GM21619 (cell line): Measurements from ENCODE around the gene MTG1.
"Not testable (repeated sequence)": the region's sequence is repeated elsewhere in the genome, so short reads cannot be mapped to it uniquely, and the experiment has no call there.

ENCODE experiments used
- ATAC-seq: cut with Tn5 transposase; IDR thresholded peaks from one replicate; pipeline ENCODE4 v1.9.1; 2021; ENCODE audit not compliant: unreplicated experiment

MTG1 gene

GRCh38 chr10:133358925-133359310 lies 35.0 kb upstream of the MTG1 start:
- ATAC-seq = no peak

- no peak for ATAC-seq
These were observed 34.4 kb upstream of the MTG1 start for GRCh38 chr10:133359554-133359971.

GRCh38 chr10:133359972-133360610 lies 33.9 kb upstream of the MTG1 start:
- no peak for ATAC-seq

DNA sequence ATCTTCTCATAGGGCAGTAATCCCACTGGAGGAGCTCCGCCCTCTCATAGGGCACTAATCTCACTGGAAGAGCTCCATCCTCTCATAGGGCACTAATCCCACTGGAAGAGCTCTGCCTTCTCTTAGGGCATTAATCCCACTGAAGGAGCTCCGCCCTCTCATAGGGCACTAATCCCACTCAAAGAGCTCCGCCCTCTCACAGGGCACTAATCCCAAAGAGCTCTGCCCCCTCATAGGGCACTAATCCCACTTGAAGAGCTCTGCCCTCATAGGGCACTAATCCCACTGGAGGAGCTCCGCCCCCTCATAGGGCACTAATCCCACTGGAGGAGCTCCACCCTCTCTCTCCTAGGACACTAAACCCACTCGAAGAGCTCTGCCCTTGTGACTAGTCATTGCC lies 32.7 kb upstream of the MTG1 start:
- no peak for ATAC-seq

- ATAC-seq = no peak
These were observed 32.0 kb upstream of the MTG1 start for GRCh38 chr10:133361773-133362441.

GRCh38 chr10:133362846-133363245 lies 31.1 kb upstream of the MTG1 start:
- no peak for ATAC-seq

DNA sequence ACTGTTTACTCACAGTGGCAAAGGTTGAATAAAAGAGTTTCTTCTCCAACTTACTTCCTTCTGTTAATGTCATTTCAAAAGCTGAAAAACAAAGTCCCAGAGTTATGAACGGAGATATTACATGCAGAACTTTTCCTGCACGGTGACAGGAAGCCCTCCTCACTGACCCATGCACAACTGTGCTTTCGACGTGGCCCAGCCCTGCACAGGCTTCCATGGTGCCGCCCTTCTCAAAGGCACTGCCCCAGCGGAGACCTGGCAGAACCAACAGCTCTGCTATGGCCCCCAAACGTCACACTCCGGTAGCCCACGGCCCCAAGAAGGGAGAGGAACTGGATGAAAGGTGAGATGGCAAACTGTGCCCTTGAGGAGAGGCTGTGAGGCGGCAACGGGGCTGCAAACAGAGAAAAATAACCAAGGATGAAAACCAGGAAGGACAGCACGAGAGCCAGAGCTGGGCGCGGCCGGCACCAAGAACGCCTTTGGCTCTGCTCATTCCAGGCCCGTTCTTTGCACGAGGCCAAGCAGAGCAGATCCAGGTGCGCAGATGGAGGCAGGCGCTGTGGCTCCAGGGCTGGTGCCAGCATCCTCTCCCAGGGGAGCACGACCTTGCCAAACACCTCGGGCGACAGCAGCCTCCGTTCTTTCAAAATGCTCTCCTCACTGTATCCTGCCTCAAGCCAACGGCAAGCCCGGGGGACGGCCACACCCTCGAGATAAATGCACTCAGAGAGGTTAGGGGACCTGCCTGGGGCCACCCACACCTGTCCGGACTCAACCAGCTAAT lies 29.1 kb upstream of the MTG1 start:
- no peak for ATAC-seq

DNA sequence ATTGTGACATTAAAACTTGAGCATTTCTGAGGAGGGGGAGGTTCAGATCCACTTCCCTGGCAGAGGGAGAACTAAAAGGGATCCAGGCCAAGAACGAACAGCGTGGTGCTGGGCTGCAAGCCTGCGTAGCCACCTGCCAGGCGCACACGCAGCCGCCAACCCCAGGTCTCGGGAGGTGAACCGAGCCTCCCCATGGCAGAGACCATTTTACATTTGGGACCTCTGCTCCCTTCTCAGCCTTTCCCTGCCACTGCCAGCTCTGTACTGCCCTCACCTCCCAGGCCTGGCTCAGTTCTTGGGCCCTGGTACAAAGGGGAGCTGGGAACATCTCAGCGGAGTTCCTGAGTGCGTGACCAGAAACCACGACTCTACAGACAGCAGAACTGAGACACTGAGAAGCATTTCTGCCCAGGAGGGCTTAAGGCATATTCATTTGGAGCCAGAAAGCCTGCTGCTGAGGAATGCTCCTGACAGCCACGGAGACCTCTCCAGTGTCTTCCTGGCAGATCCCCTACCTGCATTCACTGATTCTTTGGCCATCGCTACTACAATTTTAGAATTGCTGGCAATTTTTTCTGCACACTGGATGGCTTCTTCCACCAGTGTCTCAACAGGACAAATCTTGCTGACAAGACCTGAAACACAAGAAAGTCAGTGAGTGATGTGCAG lies 28.4 kb upstream of the MTG1 start:
- ATAC-seq = no peak

DNA sequence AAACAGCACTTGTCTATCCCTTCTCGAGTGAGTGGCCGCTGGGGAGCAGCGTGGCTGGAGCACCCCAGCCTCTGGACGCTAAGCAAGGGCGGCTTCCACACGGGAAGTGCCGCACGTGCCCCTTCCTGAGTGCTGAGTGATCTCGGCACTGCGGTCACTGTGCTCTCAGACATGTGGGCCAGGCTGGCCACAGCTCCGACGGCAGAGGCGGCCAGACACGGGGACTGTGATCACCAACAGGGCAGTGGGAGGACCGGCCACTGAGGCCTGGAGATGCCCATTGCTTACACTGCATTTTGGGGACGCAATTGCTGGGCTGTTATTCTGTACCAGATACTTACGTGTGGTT lies 27.9 kb upstream of the MTG1 start:
- no peak for ATAC-seq

- ATAC-seq = no peak
These were observed 27.2 kb upstream of the MTG1 start for GRCh38 chr10:133366751-133367150.

DNA sequence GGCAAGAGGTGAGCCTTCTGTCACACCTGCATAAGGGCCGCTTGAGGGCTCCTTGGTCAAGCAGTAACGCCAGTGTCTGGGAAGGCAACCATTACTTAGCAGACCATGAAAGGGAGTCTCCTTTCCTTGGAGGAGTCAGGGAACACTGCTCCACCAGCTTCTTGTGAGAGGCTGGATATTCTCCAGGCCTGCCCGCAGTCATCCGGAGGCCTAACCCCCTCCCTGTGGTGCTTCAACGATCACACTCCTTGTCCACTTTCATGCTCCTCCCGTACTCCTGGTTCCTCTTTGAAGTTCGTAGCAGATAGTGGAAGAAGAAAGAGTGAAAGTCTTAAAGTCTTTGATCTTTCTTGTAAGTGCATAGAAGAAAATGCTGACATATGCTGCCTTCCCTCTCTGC lies 26.5 kb upstream of the MTG1 start:
- ATAC-seq = not testable (repeated sequence)

DNA sequence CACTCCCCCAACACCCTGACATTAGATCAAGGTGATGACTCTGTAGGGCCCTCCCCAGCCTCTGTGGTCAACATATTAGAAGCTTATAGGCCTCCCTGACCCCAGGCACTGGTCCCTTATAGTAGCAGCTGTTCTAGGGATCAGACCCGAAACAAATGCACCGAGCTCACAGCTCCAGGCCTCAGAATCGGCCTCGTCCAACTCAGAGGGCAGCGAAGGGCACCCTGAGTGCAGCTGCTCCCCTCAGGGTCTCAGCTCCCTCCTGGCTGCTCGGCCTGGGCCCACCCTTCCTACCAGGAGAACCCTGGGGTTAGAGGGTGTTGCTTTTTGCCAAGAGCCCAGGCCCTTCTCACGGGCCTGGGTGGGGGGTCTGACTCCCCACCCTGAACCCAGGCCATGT lies 25.8 kb upstream of the MTG1 start:
- no peak for ATAC-seq

DNA sequence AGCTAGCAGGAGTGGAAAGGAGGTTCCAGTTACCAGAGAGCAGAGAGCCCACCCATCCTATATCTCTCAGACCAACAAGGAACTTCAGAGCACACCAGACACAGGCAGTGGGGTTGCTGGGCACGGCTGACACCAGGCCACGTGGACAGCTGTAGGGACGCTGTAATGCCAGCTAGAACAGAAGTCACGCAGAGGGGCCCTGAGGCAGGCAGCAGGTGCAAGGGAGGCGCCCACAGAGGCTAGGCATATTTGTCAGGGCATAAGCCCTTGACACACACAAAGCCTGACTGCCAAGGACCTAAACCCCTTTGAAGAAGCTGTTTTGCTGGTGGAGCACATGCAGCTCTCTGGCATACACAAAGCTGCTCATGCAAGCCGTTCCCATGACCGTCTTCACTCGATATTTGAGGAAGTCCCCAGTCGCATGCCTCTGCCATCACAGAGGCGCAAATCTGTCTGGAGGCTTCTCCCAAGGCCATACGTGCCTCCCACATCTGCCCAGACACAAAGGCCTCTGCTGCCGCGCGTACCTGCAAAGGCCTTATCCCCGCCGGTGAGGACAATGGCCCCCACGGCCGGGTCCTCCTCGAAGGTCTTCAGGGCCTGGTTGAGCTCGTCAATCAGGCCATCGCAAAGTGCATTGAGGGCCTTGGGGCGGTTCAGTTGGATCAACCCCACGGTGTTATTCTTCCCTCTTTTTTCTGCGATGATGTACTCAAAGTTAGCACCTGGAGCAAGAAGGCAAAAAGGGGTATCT lies 23.7 kb upstream of the MTG1 start:
- no peak for ATAC-seq

DNA sequence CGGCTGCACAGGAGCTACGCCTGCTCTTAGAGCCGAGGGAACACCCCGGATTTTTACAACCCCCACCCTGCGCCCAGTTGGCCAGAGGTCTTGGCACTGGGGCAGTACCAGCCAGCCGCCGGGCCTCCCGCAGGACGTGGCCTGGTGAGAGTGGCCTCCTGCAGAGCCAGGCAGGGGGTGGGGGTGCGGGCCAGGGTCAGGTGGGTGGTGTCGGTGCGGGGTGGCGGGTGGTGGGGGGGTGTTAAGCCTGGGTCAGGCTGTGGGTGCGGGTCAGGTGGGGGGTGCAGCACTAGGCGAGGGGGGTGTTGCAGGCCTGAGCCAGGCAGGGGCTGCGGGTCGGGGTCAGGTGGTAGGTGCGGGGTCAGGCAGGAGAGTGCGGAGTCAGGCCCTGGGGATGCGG lies 21.4 kb upstream of the MTG1 start:
- no peak for ATAC-seq

DNA sequence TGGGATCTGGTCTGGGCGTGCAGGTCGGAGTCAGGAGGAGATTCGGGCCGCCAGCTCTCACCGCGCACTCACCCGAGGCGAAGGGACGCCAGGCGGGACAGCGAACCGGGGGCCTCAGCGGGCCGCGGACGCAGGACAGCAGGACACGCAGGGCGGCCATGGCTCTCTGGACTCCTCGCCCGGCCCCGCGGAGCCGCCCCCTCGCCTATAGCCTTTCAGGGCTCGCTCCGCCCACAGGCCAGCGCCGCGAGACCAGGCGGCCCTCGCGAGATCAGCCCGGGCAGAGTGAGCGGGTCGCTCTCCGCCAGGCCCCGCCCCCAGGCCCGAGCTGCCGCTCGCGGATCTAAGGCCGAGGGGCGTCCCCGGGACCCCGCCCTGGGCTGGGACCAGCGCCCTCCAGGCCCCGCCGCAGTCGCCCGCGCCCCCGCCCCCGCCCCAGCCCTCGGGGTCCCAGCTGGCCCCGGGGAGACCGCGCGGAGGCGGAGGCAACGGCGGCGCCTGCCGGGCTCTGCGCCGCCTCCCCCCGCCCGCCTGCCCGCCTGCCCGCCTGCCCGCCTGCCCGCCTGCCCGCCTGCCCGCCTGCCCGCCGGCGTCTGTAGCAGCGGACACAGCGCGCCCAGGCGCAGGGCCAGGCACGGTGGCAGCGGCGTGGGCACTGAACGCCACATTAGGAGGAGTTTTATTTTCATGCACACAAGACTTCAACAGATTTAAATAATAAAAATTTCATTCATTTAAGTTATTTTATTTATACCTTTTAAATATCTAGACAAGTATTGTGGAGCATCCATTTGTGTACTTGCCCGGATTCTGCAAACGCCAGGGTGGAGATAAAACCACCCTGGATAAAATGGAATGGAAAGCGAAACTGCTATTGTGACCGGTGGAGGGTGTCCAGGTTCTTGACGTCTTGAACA lies 20.5 kb upstream of the MTG1 start, which contains the start of gene ECHS1:
TSS of gene ECHS1 (minus strand) at position 181 of the 917 bp plus-strand sequence. CDS start at position 160, 21 bp downstream.
- peak; percentile 96 for ATAC-seq

DNA sequence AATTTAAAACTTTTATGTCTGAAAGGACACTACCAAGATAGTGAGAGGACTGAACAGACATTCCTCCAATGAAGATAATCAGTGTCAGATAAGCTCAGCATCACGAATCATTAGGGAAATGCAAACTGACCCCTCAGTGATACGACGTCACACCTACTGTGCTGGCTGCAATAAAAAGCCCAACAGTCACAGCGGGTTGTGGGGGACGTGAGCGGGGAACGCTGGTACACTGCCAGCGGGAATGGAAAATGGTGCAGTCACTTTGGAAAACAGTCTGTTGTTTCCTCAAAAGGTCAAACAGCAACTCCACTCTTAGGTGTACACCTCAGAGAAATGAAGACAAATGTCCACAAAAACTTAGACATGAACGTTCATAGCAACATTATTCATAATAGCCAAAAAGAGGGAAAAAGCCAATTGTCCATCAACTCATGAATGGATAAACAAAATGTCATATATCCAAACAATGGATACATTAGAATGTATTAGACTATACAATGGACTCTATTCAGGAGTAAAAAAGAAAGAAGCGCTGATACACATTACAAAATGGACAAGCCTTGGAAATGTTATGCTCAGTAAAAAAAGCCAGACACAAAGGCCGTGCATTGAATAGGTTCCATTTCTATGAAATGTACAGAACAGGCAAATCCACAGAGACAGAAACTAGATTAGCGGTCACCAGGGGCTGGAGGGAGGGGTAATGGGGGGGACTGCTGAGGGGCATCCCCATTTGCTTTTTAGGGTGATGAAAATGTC lies 18.4 kb upstream of the MTG1 start:
- ATAC-seq = no peak

DNA sequence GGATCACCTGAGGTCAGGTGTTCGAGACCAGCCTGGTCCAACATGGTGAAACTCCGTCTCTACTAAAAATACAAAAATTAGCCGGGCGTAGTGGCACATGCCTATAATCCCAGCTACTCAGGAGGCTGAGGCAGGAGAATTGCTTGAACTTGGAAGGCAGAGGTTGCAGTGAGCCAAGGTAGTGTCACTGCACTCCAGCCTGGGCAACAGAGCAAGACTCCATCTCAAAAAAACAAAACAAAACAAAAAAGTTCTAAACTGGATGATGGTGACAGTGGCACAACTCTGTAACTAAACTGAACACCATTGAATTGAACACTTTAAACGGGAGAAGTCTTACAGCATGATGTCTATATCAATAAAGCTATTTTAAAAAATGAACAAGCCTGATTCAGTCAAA lies 17.8 kb upstream of the MTG1 start:
- not testable (repeated sequence) for ATAC-seq

DNA sequence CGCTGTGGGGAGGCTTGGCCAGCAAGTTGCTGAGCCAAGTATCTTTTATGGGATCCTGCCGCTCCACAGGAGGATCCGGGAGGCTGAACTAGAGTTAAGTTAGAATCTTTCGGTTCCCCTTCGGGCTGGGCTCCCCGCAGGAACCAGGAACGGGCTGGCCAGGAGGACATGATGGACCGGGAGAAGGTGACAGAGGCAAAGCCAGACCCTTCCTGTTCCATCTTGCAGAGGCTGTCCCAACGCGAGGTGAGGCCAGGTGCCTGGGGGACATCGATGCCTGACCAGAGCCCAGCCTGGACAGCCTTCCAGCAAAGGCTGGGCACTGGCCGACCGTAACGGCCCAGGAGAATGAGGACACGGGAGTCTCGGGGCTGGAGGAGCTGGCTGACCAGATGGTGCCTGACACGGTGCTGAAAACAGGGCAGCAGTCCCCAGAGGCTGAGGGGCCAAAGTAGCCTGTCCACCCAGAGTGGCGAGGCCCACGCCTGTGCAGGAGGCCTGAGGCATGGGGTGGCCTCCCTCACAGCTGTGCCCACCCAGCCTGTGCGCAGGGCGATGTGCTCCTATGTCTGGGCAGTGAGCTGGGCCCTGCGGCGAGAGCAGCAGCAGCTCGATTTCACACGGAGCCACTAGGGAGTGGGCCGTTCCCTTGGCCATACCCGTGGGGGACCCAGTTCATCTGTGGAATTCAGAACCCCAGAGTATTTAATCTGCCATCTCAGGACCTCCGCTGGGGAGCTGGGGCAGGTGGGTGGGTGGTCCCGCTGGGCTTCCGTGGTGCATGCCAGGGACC lies 16.7 kb upstream of the MTG1 start:
- ATAC-seq = no peak
